Endometrial microvascular endothelial cells (primary cell): ENCODE measurements around the gene MTMR3. TPM values are rescaled to one million over a fixed set of nuclear protein-coding genes. Genes with fewer than 3 reads are reported as not detected.
"Not testable (repeated sequence)": the region's sequence is repeated elsewhere in the genome, so short reads cannot be mapped to it uniquely, and the experiment has no call there.

Source experiments
- in situ Hi-C: cut with HindIII; loops from 2 replicates; pipeline ENCODE4 v1.10.0; 2017; ENCODE audit warnings: low sequenced_read_pairs, low pct_unique_long_range_greater_than_20kb; ENCODE audit errors: inconsistent ontology term
- total RNA-seq: library from RNA; depleted of rRNA; stranded (reverse); fragments of >200 nt; gene quantifications from one replicate; pipeline ENCODE4 v1.2.3, GENCODE V29; 2015; ENCODE audit errors: inconsistent ontology term

MTMR3 gene
- total RNA-seq, 1 donor from 2014 or later: 22.3 TPM

DNA sequence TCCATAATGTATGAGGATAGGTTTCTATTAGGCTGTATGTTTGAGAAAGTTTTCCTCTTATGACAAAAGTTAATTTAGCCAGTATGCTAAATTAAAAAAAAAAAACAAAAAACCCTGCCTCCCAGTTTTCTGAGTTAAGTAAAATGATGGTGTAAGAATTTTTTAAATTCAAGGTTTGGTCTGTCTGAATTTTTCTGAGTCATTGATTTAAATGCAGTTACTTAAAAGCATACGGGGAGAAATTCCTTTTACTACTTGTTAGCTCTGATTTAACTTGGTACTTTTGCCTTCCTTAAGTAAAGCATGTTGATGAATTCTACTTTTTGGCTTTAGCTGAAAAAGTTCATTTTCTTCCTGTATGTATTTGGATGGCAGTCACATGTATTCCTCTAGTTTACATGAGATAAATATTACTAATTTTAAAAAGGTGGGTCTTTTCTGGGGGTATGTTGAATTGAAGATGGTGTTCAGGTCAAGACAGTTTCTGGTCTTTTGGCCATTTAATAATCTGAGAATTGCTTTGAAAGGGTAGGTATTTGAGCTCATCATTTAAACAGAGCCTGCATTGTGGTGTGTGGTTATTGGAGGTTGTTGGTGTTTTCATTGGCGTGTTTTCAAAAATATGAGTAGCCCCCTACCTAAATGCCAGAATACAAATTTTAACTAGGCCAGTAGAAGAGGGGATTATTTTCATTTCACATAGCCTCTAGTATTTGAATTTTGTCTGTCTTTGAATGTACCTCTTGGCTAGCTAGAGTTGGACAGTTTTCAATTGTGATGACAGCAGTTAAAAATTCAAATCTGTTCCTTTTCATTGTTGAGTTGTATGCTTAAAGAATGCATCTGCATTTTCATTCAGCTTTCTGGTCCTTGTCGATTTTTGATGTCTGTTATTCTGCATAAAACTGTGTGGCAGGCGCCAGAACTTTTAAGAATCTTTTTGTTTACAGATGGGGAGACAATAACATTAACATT lies 64.7 kb downstream of the MTMR3 start:
- in situ Hi-C loops: no loop called here

DNA sequence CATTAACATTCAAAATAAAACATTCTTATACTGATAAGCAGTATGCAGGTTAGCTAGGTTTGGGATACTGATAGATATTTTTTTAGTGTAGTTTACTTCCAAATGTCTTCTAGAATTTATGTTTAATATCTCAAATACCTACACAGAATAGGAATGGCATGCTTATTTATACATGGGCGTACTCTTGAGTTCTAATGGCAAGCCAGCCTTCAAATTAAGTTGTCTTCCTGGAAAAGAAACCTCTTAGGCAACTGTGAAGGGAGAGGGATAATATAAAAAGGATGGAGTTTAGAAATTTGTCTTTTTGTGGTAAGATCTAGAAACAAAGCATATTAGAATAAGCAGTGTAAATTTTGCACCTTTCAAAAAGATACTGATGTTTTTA lies 65.4 kb downstream of the MTMR3 start:
- in situ Hi-C loops: no loop called here

DNA sequence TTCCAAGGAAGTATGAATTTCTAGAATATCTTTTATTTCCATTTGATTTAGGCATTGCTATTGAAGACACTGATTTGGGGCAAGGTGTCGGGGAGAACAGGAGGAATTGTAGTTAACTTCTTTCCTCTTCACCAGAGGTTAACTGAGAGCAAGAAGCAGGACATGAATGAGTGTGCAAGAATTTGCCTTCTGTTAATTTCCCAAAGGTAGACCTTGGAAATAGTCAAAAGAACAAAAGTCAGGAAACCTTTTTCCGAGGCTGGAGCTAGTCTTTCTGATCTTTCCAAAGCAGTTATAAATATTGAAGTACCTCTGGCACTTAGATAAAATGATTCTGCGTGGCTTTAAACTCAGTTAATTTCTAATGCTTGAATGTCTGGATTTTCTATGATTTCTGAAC lies 66.9 kb downstream of the MTMR3 start:
- in situ Hi-C loops: no loop called here

DNA sequence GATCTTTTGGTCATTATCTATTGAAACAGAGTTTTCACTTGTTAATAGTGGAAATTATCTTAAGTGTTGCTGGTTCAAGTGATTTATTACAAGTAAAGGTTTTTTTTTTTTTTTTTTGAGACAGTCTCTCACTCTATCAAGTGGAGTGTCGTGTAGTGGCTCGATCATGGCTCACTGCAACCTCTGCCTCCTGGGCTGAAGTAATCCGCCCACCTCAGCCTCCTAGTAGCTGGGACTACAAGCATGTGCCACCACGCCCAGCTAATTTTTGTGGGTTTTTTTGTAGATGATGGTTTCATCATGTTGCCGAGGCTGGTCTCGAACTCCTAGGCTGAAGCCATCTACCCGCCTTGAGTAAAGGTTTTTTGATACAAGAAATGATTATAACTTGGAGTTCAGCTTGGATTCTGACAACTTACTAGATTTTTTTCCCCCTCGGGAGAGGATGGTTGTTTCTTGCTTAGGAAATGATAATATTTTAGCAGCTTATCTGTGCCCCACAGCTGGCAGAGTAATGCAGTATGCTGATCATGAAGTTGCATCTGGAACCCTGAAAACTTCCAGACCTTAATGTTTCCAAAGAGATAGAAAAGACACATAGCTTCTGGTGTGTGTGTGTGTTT lies 68.9 kb downstream of the MTMR3 start:
- in situ Hi-C loops: no loop called here

DNA sequence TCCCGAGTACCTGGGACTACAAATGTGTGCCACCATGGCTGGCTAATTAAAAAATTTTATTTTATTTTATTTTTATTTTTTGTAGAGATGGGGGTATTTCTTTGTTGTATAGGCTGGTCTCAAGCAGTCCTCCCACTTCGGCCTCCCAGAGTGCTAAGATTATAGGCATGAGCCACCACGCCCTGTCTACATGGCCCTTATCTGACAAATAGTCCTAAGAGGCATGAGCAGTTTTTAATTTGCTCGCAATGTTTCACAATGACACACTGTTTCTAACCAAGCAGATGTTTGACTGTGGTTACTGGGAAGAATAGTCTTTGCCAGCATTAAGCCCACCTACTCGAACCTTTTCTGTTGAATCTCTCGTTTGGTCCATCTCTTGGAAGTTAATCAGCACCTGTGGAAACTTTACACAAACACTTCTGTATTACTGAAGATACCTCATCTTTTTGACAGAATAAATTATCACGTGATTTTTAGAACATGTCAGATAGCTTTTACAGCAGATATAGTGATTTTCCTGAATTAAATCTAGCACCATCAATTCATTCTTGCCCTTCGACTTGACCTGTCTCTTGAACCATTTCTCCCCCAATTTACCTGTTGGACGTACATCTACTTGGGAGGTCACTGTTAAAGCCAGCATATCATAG lies 71.4 kb downstream of the MTMR3 start:
- in situ Hi-C loops: no loop called here

DNA sequence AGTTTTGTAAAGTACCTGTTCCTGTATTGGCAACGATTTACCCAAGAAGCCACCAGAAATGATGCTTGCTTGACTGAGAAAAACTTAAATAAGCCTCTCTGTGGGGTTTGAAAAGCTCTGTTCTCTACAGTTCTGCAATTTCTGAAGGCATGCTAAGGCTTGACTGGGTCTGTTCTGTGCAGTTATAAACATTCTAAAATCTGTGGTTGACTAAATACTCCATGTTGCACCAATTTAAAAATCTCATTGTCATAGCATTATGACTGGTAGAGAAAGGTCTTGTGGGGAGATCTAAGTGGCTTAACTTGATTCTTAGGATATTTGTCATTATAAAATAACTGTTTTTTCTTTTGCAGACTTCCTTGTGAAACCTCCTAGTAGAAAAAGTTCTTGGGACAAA lies 73.7 kb downstream of the MTMR3 start:
- in situ Hi-C loops: no loop called here

DNA sequence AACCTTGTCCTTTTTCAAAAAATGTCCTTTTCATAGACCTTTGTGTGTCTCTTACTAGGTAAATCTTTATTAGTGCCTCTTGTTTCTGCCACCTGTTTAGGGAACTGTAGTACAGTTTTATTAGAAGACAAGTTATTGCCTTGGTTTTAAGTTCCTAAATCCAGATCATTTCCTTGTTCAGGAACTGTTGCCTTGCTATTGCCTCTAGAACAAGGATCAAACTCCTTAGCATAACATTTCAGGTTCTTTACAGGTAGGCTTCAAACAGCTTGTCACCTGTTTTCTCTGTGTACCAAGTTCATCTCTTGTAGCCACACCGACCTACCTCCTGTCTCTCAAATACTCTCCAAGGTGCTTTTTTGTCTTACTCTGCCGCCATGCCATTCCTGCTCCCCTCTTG lies 75.2 kb downstream of the MTMR3 start:
- in situ Hi-C loops: no loop called here

DNA sequence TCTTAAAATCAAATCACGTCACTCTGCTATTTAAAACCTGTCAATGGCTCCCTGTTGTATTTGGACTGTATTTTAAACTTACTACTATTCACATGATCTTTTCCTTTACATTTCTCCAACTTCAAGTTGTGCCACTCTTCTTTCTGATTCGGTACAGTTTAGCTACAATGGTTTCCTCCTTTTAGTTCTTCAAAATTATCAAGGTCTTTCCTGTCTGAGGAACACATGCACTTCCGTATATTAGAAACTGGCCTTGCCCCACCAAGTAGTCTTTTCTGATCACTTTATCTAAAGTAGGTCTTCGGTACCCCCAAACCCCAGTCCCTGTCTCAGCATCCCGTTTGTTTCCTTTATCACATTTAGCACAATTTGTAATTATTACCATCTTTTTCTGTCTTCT lies 81.8 kb downstream of the MTMR3 start:
- in situ Hi-C loops: no loop called here

DNA sequence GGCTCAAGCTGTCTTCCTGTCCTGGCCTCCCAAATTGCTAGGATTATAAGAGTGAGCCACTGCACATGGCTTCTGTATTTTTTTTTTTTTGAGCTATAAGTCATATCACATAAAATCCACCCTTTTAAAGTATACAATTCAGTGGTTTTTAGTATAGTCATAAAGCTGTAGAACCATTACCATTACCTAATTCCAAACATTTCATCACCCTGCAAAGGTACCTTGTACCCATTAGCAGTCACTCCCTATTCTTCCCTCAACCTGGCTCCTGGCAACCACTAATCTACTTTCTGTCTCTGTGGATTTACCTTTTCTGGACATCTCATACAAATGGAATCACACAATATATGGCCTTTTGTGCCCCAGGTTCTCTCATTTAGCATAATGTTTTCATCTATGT lies 84.5 kb downstream of the MTMR3 start:
- in situ Hi-C loops: no loop called here

DNA sequence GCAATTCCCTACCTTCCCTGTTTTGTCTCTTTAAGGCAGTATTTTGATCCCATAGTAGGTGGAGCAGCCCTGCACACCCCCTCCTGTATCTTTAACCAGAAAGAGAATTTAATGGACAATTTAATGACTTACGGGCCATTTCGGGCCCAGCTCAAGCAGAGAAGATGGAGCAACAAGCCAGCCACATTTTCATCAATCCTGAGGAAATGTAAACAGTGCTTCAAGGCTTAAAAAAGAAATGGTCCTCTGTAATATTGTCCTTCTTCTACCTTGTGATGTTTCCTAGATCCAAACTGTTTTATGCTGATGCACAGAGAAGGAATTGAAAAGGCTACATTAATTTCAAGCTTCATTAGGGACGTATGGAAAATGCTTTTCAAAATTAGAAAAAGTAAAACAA lies 88.6 kb downstream of the MTMR3 start:
- in situ Hi-C loops: no loop called here

DNA sequence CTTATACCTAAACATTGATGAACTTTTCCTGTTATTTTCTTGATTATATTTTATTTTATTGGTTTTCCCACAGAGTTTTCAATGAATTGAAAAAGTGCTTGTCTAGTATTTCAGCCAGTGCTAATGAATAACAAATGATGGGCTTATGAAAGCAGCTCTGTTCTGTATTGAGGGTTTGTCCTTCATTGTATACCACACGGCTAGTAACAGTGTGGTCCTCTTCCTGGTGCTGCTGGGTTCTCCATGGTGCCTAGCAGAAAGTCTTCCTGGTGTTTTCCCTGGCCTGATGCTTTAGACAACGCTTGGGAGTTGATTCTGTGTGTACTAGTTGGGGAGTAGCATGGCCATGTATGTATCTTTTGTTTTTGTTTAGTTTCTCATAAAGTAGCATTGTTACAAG lies 89.1 kb downstream of the MTMR3 start:
- in situ Hi-C loops: no loop called here

DNA sequence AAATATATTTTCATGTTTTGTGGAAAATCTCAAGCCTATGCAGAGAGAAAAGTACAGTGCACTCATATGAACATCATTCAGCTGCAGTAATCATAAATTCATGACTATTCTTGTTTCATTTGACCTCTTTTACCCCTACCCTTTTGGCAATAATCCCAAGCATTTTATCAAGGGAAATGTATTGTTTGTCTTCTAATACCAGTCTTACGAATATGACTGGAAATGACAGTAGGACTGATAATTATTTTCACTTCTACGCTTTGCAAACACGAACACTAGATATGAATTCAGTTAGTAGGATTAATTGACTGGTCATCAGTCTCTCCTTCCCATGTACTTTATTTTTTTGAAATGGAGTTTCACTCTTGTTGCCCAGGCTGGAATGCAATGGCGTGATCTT lies 90.3 kb downstream of the MTMR3 start:
- in situ Hi-C loops: no loop called here

DNA sequence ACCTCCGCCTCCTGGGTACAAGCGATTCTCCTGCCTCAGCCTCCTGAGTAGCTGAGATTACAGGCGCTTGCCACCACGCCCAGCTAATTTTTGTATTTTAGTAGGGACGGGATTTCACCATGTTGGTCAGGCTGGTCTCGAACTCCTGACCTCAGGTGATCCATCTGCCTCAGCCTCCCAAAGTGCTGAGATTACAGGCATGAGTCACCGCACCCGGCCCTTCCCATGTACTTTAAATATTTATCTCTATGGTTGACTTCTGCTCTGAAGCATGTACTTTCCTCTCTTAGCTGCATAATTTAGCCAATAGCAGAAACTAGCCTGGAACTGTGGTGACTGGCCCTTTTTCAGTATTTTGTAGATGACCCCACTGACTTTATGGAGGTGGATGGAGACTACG lies 90.7 kb downstream of the MTMR3 start:
- in situ Hi-C loops: not testable (repeated sequence)

DNA sequence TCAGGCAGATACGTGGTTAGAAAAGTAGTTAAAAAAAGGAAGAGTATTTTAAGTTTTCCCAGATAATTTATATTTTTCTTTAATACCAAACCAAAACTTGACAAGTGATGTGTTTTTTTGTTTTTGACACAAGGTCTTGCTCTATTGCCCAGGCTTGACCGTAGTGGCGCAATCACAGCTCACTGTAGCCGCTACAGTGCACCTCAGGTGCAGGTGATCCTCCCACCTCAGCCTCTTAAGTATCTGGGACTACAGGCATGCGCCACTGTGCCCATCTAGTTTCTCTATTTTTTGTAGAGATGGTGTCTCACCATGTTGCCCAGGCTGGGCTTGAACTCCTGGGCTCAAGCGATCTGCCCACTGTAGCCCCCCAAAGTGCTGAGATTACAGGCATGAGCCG lies 92.5 kb downstream of the MTMR3 start:
- in situ Hi-C loops: loop anchor here (25.0 kb wide), 1 partner anchor 188 kb away; no protein-coding TSS in a partner anchor

DNA sequence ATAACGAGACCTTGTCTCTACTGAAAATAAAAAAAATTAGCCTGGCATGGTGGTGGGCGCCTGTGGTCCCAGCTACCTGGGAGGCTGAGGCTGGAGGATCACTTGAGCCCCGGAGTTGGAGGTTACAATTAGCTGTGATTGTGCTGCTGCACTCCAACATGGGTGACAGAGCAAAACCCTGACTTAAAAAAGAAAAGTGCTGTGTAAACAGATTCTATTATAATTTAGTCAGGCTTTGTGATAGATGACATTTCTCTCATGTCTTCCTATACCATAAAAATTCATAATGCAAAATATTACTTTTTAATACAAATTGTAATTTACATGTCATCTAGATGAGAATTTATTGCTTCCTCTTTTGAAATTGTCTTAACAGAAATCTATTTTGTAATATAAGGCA lies 94.1 kb downstream of the MTMR3 start:
- in situ Hi-C loops: loop anchor here (25.0 kb wide), 1 partner anchor 190 kb away; no protein-coding TSS in a partner anchor

DNA sequence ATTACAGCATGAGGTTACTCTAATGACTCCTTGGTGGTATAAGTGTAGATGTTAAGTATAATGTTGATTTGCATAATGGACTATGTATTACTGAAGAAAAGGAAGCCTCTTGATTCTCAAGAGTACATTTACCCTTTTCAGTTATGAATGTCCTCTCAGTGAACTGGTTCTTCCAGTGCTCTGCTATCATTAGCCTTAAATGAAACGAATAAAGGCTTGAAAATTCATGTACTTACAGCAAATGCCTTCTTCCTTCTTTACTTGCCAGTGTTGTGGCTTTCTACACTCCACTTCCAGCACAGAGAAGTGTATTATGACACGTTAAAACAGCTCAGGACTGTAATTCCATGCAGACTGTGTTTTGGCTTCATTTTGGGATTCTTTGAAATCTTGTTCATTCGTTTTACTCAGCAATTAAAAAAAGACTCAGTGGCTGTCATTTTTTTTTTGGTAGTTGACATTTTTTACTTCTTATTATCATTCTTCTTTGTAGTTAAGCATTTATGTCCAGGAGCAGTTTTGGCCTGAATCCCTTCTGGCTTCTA lies 96.9 kb downstream of the MTMR3 start:
- in situ Hi-C loops: loop anchor here (25.0 kb wide), 1 partner anchor 193 kb away; no protein-coding TSS in a partner anchor

DNA sequence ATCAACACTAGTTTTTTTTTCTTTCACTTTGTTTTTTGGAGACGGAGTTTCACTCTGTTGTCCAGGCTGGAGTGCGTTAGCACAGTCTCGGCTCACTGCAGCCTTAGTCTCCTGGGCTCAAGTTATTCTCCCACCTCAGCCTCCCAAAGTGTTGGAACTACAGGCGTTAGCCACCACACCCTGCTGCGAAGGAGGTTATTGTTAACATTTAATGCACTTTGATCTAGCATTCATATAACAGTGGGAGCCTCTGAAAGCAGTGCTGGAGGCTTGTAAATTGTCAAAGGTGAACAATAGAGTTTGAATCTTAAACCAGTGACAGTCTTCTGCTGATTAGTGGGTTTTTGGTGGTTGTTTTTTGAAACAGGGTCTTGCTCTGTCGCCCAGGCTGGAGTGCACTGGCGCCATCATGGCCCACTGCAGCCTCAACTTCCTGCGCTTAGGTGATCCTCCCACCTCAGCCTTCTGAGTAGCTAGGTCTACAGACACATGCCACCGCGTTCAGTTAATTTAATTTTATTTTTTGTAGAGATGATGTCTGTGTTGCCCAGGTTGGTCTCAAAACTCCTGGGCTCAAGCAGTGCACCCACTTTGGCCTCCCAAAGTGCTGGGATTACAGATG lies 100.4 kb downstream of the MTMR3 start:
- in situ Hi-C loops: loop anchor here (25.0 kb wide), 1 partner anchor 196 kb away; no protein-coding TSS in a partner anchor

DNA sequence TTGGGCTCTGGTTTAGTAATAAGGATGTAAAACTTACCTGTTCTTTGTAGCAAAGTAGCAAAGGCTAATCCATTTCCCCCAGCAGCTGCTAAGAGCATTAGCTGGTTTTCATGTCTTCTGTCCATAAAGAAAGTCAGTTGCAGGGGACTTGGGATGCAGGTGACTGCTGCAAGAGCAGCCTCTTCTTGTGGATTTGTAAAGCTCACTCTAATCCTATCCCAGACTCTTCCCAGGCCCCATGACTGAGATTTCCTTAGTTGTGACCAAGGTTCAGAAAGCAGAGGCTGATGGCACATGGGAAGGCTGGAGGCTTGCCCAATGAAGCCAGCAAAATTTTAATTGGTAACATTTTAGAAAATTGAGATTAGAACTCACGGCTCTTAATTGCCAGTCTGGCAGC lies 102.9 kb downstream of the MTMR3 start:
- in situ Hi-C loops: loop anchor here (25.0 kb wide), 1 partner anchor 199 kb away; no protein-coding TSS in a partner anchor

DNA sequence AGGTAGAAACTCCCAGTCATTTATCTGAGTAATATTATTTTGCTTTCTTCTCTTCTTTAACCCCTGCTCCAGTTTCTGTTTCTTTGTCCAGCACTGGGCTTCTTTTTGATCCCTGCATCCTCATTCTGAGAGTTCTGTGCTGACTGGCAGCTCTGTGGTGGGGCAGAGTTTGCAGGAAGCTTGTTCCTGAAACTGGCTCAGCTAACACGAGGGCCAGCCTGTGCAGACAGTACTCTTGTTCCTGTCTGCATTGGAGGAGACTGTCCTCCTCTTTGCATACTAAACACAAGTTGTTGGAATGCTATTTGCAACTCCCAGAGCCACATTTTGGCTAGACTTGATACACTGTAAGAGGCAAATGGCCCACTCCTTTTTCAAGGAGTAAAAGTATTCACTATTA lies 104.2 kb downstream of the MTMR3 start:
- in situ Hi-C loops: loop anchor here (25.0 kb wide), 1 partner anchor 200 kb away; no protein-coding TSS in a partner anchor
